HepG2 (cell line): ENCODE results near the gene CD81. TPM values are rescaled to one million over a fixed set of nuclear protein-coding genes. Genes with fewer than 3 reads are reported as not detected.

ENCODE experiments used
- CSRNP1 ChIP-seq: sonication (generic); formaldehyde crosslinking; IDR thresholded peaks from 2 replicates; pipeline ENCODE4 v1.8.1; 2023; ENCODE audit warnings: mild to moderate bottlenecking, missing genetic modification reagents
- DMTF1 ChIP-seq: sonication (generic); formaldehyde crosslinking; IDR thresholded peaks from 2 replicates; pipeline ENCODE4 v1.4.0; 2020; ENCODE audit warnings: mild to moderate bottlenecking, missing genetic modification reagents
- HIVEP1 ChIP-seq: sonication (generic); formaldehyde crosslinking; IDR thresholded peaks from 2 replicates; pipeline ENCODE4 v1.4.0; 2020; ENCODE audit warnings: mild to moderate bottlenecking, missing genetic modification reagents
- JARID2 ChIP-seq: sonication (generic); formaldehyde crosslinking; IDR thresholded peaks from 2 replicates; pipeline ENCODE4 v1.8.1; 2023; ENCODE audit warnings: missing genetic modification reagents, inconsistent platforms; ENCODE audit not compliant: insufficient replicate concordance
- MXD1 ChIP-seq: sonication (generic); formaldehyde crosslinking; IDR thresholded peaks from 2 replicates; pipeline ENCODE4 v1.4.0; 2020; ENCODE audit warnings: mild to moderate bottlenecking, missing genetic modification reagents
- RELA ChIP-seq: sonication (generic); formaldehyde crosslinking; IDR thresholded peaks from 2 replicates; pipeline ENCODE4 v1.4.0; 2020; ENCODE audit warnings: missing genetic modification reagents
- RFXANK ChIP-seq: IDR thresholded peaks from 2 replicates; pipeline ENCODE4 v1.6.1; 2016
- YEATS2 ChIP-seq: sonication (generic); formaldehyde crosslinking; IDR thresholded peaks from 2 replicates; pipeline ENCODE4 v1.4.0; 2020; ENCODE audit warnings: missing genetic modification reagents, borderline replicate concordance
- ZBTB1 ChIP-seq: sonication (generic); formaldehyde crosslinking; IDR thresholded peaks from 2 replicates; pipeline ENCODE4 v1.4.0; 2020; ENCODE audit warnings: missing genetic modification reagents, borderline replicate concordance
- ZBTB2 ChIP-seq: sonication (generic); formaldehyde crosslinking; IDR thresholded peaks from 2 replicates; pipeline ENCODE4 v1.8.0; 2022; ENCODE audit warnings: low read depth, missing genetic modification reagents
- ZNF143 ChIP-seq: sonication (generic); formaldehyde crosslinking; IDR thresholded peaks from 2 replicates; pipeline ENCODE4 v1.4.0; 2020; ENCODE audit warnings: missing genetic modification reagents
- ZNF335 ChIP-seq: sonication (generic); formaldehyde crosslinking; IDR thresholded peaks from 2 replicates; pipeline ENCODE4 v1.4.0; 2020; ENCODE audit warnings: missing genetic modification reagents
- ZNF33B ChIP-seq: sonication (generic); formaldehyde crosslinking; IDR thresholded peaks from 2 replicates; pipeline ENCODE4 v1.5.1; 2020; ENCODE audit warnings: mild to moderate bottlenecking, missing genetic modification reagents
- ZNF382 ChIP-seq: sonication (generic); formaldehyde crosslinking; IDR thresholded peaks from 2 replicates; pipeline ENCODE4 v1.5.0; 2020; ENCODE audit warnings: missing genetic modification reagents, mild to moderate bottlenecking, borderline replicate concordance
- ZNF549 ChIP-seq: sonication (generic); formaldehyde crosslinking; IDR thresholded peaks from 2 replicates; pipeline ENCODE4 v1.5.0; 2020; ENCODE audit warnings: missing genetic modification reagents
- ZNF710 ChIP-seq: sonication (generic); formaldehyde crosslinking; IDR thresholded peaks from 2 replicates; pipeline ENCODE4 v1.5.0; 2020; ENCODE audit warnings: mild to moderate bottlenecking, missing genetic modification reagents, borderline replicate concordance
- ZNF746 ChIP-seq: sonication (generic); formaldehyde crosslinking; IDR thresholded peaks from 2 replicates; pipeline ENCODE4 v1.8.0; 2022; ENCODE audit warnings: mild to moderate bottlenecking, missing genetic modification reagents
- ZNF784 ChIP-seq: sonication (generic); formaldehyde crosslinking; IDR thresholded peaks from 2 replicates; pipeline ENCODE4 v1.5.1; 2020; ENCODE audit warnings: missing genetic modification reagents, mild to moderate bottlenecking, borderline replicate concordance
- polyA plus RNA-seq, 8 experiments: library from polyadenylated mRNA; depleted of rRNA in 3 of 8; stranded (reverse) in 7 of 8; unstranded in 1 of 8; fragments of >200 nt; fragmentation: Illumina TruSeq in 4 of 8; extraction: Trizol in 4 of 8; gene quantifications; 2 replicates each; pipeline versions ENCODE4 v1.2.1 to v1.2.3, GENCODE V29; 2011 to 2016; ENCODE audit warnings: low read depth in 4 of 8, missing spikeins in 1 of 8, mixed read lengths in 1 of 8; ENCODE audit not compliant: insufficient read depth in 1 of 8
- total RNA-seq, 5 experiments: library from RNA; depleted of rRNA; stranded (reverse); fragments of >200 nt; fragmentation: Illumina TruSeq; extraction: Trizol; gene quantifications; 2 replicates each; pipeline ENCODE4 v1.2.3, GENCODE V29; 2016; ENCODE audit warnings: low read depth in 1 of 5

The CD81 gene
- total and polyA plus RNA-seq, 2 of the 13 experiments (the other 11 are each of a cell fraction or from before 2014, with no cell fraction given) = not detected

GRCh38 chr11:2409611-2410468, 32.7 kb downstream of the CD81 start (continued):
- TF ChIP-seq ZBTB2 (CRISPR knock-in tag) = no peak
- TF ChIP-seq ZNF784 (CRISPR knock-in tag) = no peak
- no peak for TF ChIP-seq ZNF33B (CRISPR knock-in tag)
- no peak for TF ChIP-seq ZNF382 (CRISPR knock-in tag)
- TF ChIP-seq HIVEP1 = peak; percentile 31; the same call in 1 of the 2 replicates
- TF ChIP-seq ZNF746 (CRISPR knock-in tag) = peak; percentile 79; the same call in 1 of the 2 replicates
- no peak for TF ChIP-seq DMTF1 (CRISPR knock-in tag)
- peak; percentile 59; the same call in 1 of the 2 replicates for TF ChIP-seq ZNF143 (CRISPR knock-in tag)
- TF ChIP-seq MXD1 = no peak
- no peak for TF ChIP-seq ZBTB1
- no peak for TF ChIP-seq RFXANK
- no peak for TF ChIP-seq ZNF549
- no peak for TF ChIP-seq JARID2 (CRISPR knock-in tag)
- TF ChIP-seq YEATS2 (CRISPR knock-in tag) = no peak
- TF ChIP-seq RELA = no peak
- TF ChIP-seq ZNF710 (CRISPR knock-in tag) = peak; percentile 56; the same call in 1 of the 2 replicates
- peak; percentile 27; the same call in 1 of the 2 replicates for TF ChIP-seq ZNF335
- no peak; the same call in 1 of the 2 replicates for TF ChIP-seq CSRNP1
